Smooth muscle cell (in vitro differentiated cells): ENCODE measurements around the gene ARVCF. TPM values are rescaled to one million over a fixed set of nuclear protein-coding genes. Genes with fewer than 3 reads are reported as not detected.

Experiments
- DNase-seq: peaks from one replicate; lab custom pipeline; 2025; ENCODE audit not compliant: unreplicated experiment; lab: John Stamatoyannopoulos, UW
- H2AFZ ChIP-seq: fragments of 200-600 bp; sonication (generic); 2 replicates; pipeline ENCODE4 v1.6.0; 2016; ENCODE audit warnings: antibody characterized with exemption, low read depth, mild to moderate bottlenecking
- H3F3A ChIP-seq: fragments of 200-600 bp; sonication (generic); 2 replicates; pipeline ENCODE4 v1.6.0; 2017; ENCODE audit warnings: antibody characterized with exemption, low read depth
- H3K27ac ChIP-seq: fragments of 200-600 bp; sonication (generic); 2 replicates; pipeline ENCODE4 v1.5.1; 2016; ENCODE audit warnings: low read depth, mild to moderate bottlenecking
- H3K27me3 ChIP-seq: fragments of 200-600 bp; sonication (generic); 2 replicates; pipeline ENCODE4 v1.6.1; 2016; ENCODE audit warnings: low read depth, mild to moderate bottlenecking
- H3K36me3 ChIP-seq: fragments of 200-600 bp; sonication (generic); 2 replicates; pipeline ENCODE4 v1.5.1; 2016; ENCODE audit warnings: low read depth
- H3K4me1 ChIP-seq: fragments of 200-600 bp; sonication (generic); 2 replicates; pipeline ENCODE4 v1.5.1; 2016; ENCODE audit warnings: low read depth
- H3K4me2 ChIP-seq: fragments of 200-600 bp; sonication (generic); 2 replicates; pipeline ENCODE4 v1.6.0; 2016; ENCODE audit warnings: mild to moderate bottlenecking
- H3K4me3 ChIP-seq: fragments of 200-600 bp; sonication (generic); 2 replicates; pipeline ENCODE4 v1.5.1; 2016; ENCODE audit warnings: mild to moderate bottlenecking
- H3K79me2 ChIP-seq: fragments of 200-600 bp; sonication (generic); 2 replicates; pipeline ENCODE4 v1.6.0; 2016; ENCODE audit warnings: low read depth, mild to moderate bottlenecking
- H3K9ac ChIP-seq: fragments of 200-600 bp; sonication (generic); 2 replicates; pipeline ENCODE4 v1.6.0; 2016; ENCODE audit warnings: low read depth
- H3K9me3 ChIP-seq: fragments of 200-600 bp; sonication (generic); replicated peaks from 2 replicates; pipeline ENCODE4 v1.5.1; 2016; ENCODE audit warnings: low read depth
- H4K20me1 ChIP-seq: fragments of 200-600 bp; sonication (generic); 2 replicates; pipeline ENCODE4 v1.6.0; 2016; ENCODE audit warnings: low read depth
- WGBS: methylation state at CpG from one replicate; pipeline ENCODE4 v1.1.7; 2016; ENCODE audit warnings: low lambda C conversion rate; 5-methylcytosine and 5-hydroxymethylcytosine counted together
- polyA plus RNA-seq: library from polyadenylated mRNA; unstranded; fragments of >200 nt; fragmentation: Nextera tagmentation; extraction: Ambion mirVana; gene quantifications from 2 replicates; pipeline ENCODE4 v1.2.1, GENCODE V29; 2016
- total RNA-seq: library from RNA; depleted of rRNA; stranded (reverse); fragments of >200 nt; gene quantifications from 2 replicates; pipeline ENCODE4 v1.2.3, GENCODE V29; 2014
- TF ChIP-seq, protein P1 (sequence below): fragments of 200-600 bp; sonication (generic); IDR thresholded peaks from 2 replicates; pipeline ENCODE4 v1.5.1; 2017; ENCODE audit warnings: borderline replicate concordance, mild to moderate bottlenecking, antibody characterized with exemption; ENCODE audit not compliant: insufficient read depth, poor library complexity, severe bottlenecking

Gene ARVCF
- total and polyA plus RNA-seq, 2 experiments from 2014 or later, result 5.4 to 10.6 TPM

DNA sequence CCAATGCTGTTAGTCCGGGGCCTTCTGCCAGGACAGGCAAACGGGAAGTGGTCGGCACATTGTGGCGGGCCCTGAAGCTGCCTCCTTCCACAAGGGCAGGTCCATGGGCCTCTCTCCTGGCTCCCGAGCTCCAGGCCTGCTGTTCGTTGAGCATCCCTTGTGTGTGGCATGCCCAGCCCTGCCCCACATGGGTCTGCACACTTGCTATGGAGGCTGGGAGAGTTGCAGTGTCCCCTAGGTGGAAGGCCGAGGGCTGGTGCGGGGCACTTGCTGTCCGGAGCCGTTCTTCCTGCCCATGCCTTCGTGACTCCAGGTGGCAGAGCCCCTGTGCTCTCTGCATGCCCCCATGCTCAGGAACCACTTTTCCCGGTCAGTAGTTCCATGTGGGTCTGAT, 37.4 kb upstream of the ARVCF start:
- Histone ChIP-seq H3K9me3 (no peaks in the 10 kb centered on the region), H3K4me3 (no peak overlapping the region), H3F3A (no peaks in the 10 kb centered on the region), H3K9ac (no peak overlapping the region), H3K27me3 (no peaks in the 10 kb centered on the region), H3K4me1 (no peaks in the 10 kb centered on the region), H4K20me1 (peaks cover 2% of the 10 kb centered on the region), H3K27ac (no peak overlapping the region), H3K4me2 (no peak overlapping the region), H3K36me3 (peaks cover 1% of the 10 kb centered on the region), H3K79me2 (no peaks in the 10 kb centered on the region), H2AFZ (no peak overlapping the region)
- DNase-seq, result no peak
- WGBS, result 96% methylated on average over 12 of the region's 12 CpGs
- TF ChIP-seq, protein P1, sequence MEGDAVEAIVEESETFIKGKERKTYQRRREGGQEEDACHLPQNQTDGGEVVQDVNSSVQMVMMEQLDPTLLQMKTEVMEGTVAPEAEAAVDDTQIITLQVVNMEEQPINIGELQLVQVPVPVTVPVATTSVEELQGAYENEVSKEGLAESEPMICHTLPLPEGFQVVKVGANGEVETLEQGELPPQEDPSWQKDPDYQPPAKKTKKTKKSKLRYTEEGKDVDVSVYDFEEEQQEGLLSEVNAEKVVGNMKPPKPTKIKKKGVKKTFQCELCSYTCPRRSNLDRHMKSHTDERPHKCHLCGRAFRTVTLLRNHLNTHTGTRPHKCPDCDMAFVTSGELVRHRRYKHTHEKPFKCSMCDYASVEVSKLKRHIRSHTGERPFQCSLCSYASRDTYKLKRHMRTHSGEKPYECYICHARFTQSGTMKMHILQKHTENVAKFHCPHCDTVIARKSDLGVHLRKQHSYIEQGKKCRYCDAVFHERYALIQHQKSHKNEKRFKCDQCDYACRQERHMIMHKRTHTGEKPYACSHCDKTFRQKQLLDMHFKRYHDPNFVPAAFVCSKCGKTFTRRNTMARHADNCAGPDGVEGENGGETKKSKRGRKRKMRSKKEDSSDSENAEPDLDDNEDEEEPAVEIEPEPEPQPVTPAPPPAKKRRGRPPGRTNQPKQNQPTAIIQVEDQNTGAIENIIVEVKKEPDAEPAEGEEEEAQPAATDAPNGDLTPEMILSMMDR, result no peak

DNA sequence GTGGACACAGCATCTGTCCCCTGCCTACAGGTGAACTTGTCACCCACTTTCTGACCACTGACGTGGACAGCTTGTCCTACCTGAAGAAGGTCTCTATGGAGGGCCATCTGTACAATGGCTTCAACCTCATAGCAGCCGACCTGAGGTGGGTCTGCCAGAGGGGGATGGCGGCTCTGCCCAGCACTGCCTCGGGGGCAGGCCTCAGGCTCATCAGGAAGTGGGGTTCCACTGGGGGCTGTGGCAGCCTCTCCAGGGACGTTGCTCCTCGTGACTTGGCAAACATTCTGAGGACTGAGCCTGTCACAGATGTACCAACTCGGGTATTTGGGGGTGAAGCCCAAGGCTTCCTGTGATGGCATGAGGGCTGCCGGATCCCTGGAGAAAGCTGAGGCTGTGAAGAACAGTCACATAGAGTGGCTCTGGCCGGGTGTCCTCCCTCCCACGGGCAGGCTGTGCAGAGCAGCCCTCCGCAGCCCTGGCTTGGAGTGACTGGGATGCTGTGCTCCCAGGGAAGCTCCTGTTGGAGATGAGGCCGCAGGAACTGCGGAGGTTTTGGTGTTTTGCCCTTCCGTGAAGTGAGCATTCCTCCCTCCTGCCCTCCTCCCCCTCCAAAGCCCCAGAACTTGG, 36.9 kb upstream of the ARVCF start:
- Histone ChIP-seq H3K4me2 (no peak overlapping the region), H3K27me3 (no peaks in the 10 kb centered on the region), H3K4me3 (no peak overlapping the region), H3K79me2 (no peaks in the 10 kb centered on the region), H3K4me1 (no peaks in the 10 kb centered on the region), H3F3A (no peaks in the 10 kb centered on the region), H4K20me1 (no peaks in the 10 kb centered on the region), H3K9me3 (no peaks in the 10 kb centered on the region), H3K27ac (no peak overlapping the region), H3K9ac (no peak overlapping the region), H3K36me3 (peaks cover 2% of the 10 kb centered on the region), H2AFZ (no peak overlapping the region)
- 97% methylated on average over 14 of the region's 14 CpGs for WGBS
- DNase-seq, result no peak
- TF ChIP-seq, protein P1, result no peak

DNA sequence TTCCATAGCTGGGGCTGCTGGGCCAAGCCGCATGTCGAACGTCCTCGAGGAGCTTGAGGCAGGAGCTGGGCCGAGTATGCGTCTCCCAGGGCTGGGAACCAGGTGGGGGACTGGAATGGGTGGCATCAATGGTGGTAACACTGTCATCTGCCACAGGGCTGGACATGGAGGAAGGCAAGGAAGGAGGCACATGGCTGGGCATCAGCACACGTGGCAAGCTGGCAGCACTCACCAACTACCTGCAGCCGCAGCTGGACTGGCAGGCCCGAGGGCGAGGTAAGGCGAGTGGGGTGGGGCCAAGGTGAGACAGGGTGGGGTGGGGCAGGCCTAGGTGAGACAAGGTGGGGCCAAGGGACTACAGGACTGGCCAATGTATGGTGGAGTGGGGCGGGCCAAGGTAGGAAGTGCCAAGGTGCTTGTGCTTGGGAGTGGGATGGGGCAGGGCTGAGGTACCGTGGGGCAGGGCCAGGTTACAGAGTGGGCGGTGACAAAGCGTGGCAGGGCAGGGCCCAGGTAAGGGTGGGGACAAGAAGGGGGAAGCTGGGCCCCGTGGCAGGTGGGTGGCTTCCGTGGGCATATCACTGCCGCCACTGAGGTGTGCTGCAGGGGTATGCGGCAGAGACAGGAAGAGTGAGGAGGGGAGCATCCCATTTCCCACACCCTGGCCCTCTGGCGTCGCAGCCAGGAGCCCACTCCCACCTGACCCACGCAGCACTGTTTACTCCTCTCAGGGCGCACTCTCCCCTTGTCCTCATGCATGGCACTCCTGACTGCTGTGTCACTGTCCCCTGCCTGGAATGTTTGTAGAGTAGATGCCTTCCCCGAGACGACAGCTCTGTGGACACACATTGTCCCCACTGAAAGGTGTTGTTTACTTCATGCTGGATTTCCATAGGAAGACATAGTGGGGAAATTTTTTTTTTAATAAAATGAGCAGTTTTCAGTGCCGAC, 36.0 kb upstream of the ARVCF start:
- DNase-seq, result no peak
- H2AFZ ChIP-seq, result no peak overlapping the region
- no peak overlapping the region for H3K9ac ChIP-seq
- H3K4me3 ChIP-seq, result no peak overlapping the region
- peaks cover 2% of the 10 kb centered on the region for H3K36me3 ChIP-seq
- H3K27ac ChIP-seq, result no peak overlapping the region
- H3F3A ChIP-seq, result no peaks in the 10 kb centered on the region
- H4K20me1 ChIP-seq, result no peaks in the 10 kb centered on the region
- H3K79me2 ChIP-seq, result no peaks in the 10 kb centered on the region
- H3K27me3 ChIP-seq, result no peaks in the 10 kb centered on the region
- no peaks in the 10 kb centered on the region for H3K4me1 ChIP-seq
- 98% methylated on average over 24 of the region's 26 CpGs for WGBS
- no peak overlapping the region for H3K4me2 ChIP-seq
- TF ChIP-seq, protein P1, result no peak
- H3K9me3 ChIP-seq, result no peaks in the 10 kb centered on the region
